Pancreas (tissue), 10 donors: ENCODE measurements around the gene MRTO4. TPM values are rescaled to one million over a fixed set of nuclear protein-coding genes. Genes with fewer than 3 reads are reported as not detected.
"Not testable (repeated sequence)": the region's sequence is repeated elsewhere in the genome, so short reads cannot be mapped to it uniquely, and the experiment has no call there.

Experiments
- ATAC-seq, 4 donors: fragments of 200-7000 bp; cut with Tn5 transposase; one replicate each; pipeline versions ENCODE4 v1.8.0 to v1.9.1; 2020; ENCODE audit warnings: mild to moderate bottlenecking in 4 of 4, moderate library complexity in 4 of 4
- DNase-seq, 6 donors: peaks; one replicate each; pipeline ENCODE4 v3.0.0-alpha.2; 2020
- FAIRE-seq: peaks from 2 replicates; lab custom pipeline; 2012; peaks lifted over from hg19 to GRCh38; lab: Jason Lieb, UNC
- H3K27ac ChIP-seq, 4 donors: fragments of 200-600 bp; sonication (generic); 1 replicate in 3 of 4; 2 replicates in 1 of 4; pipeline versions ENCODE4 v1.5.0 to v1.8.0; 2020
- H3K27me3 ChIP-seq, 4 donors: fragments of 200-600 bp; one replicate each; pipeline ENCODE4 v1.8.0; 2021
- H3K36me3 ChIP-seq, 3 donors: fragments of 200-600 bp; sonication (generic) in 1 of 3; one replicate each; pipeline versions ENCODE4 v1.5.0 to v1.8.0; 2020 to 2021
- H3K4me1 ChIP-seq, 3 donors: fragments of 200-600 bp; one replicate each; pipeline ENCODE4 v1.8.0; 2021
- H3K4me3 ChIP-seq, 4 donors: fragments of 200-600 bp; sonication (generic) in 2 of 4; one replicate each; pipeline versions ENCODE4 v1.5.0 to v1.8.0; 2020 to 2021
- H3K9me3 ChIP-seq, 4 donors: fragments of 200-600 bp; one replicate each; pipeline ENCODE4 v1.8.0; 2021
- WGBS, 2 donors: extraction: QIAGEN DNeasy Blood & Tissue Kit; methylation state at CpG; one replicate each; pipeline ENCODE4 v1.1.7; 2013; 5-methylcytosine and 5-hydroxymethylcytosine counted together
- intact Hi-C, 3 donors: fragments of 100-400 bp; cut with DNase I; formaldehyde crosslinking; loops; one replicate each; pipeline versions ENCODE4 v1.11.1 to v1.14.2; 2022
- polyA plus RNA-seq, 2 donors: library from polyadenylated mRNA; stranded (reverse); fragments of 200-250 nt; gene quantifications; one replicate each; pipeline ENCODE4 v1.2.3, GENCODE V29; 2013
- total RNA-seq, 6 donors: library from RNA; stranded (reverse); fragmentation: NEBNext Ultra II Directional in 4 of 6; extraction: Animal tissue kit (Norgen Biotek cat#: 25700) in 4 of 6; gene quantifications; one replicate each; pipeline versions ENCODE4 v1.2.1 to v1.2.4, GENCODE V29; 2021 to 2023
- TF ChIP-seq, protein P1 (sequence below), 4 donors: fragments of 200-600 bp; sonication (generic) in 3 of 4; IDR thresholded peaks; one replicate each; pipeline versions ENCODE4 v1.5.0 to v1.8.0; 2021; ENCODE audit warnings: antibody characterized with exemption in 4 of 4
- donor health status: healthy with polysubstance abuse.
- donor health status: DM: no; HTN: no; CAD: no; lungs with moderate emphysema.
- donor health status: DM: no; HTN: no; CAD: no.
- donor health status: control.
- donor health status: control.
- donor health status: Bipolar disorder and iron deficiency.
- donor health status: DM: yes; HTN: yes; CAD: no.
- donor health status: DM: no; HTN: no; CAD: no.
- donor health status: DM: no; HTN: no; CAD: no.
- donor health status: DM: yes; HTN: yes; CAD: no.

Gene MRTO4
- total and polyA plus RNA-seq, 8 donors = 12.2 to 40.9 (median 17.1) TPM

DNA sequence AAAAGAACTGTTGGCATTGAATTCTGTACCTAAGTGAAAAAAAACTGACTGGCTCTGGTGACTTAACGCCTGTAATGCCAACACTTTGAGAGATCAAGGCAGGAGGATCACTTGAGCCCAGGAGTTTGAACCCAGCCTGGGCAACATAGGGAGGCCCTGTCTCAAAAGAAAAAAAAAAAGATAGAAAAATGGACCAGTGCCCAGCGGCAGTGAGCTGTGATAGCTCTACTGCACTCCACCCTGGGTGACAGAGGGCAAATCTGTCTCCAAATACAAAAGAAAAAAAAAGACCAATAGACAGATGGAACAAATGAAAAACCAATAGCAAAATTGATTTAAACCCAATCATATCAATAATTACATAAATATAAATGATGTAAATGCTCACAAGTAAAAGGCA is 37.6 kb downstream of the MRTO4 start:
- intact Hi-C loops = no loop called here
- DNase-seq (no peak), FAIRE-seq (no peak), ATAC-seq (peak in 2 of 4 donors; percentile 11 to 13)
- H3K4me3 ChIP-seq = peak overlapping the region in 2 of 4 donors; percentile 49 to 51
- peaks cover 0 to 8% (median 6%) of the 10 kb centered on the region in 3 donors for H3K4me1 ChIP-seq
- no peaks in the 10 kb centered on the region for H3K9me3 ChIP-seq
- WGBS, 2 donors = 9 to 15% methylated on average over 2 of the region's 2 CpGs
- peak overlapping the region in 3 of 4 donors; percentile 19 to 91 (median 88) for H3K27ac ChIP-seq
- peaks cover 0 to 2% (median 0%) of the 10 kb centered on the region in 3 donors for H3K36me3 ChIP-seq
- no peaks in the 10 kb centered on the region for H3K27me3 ChIP-seq
- TF ChIP-seq, protein P1, sequence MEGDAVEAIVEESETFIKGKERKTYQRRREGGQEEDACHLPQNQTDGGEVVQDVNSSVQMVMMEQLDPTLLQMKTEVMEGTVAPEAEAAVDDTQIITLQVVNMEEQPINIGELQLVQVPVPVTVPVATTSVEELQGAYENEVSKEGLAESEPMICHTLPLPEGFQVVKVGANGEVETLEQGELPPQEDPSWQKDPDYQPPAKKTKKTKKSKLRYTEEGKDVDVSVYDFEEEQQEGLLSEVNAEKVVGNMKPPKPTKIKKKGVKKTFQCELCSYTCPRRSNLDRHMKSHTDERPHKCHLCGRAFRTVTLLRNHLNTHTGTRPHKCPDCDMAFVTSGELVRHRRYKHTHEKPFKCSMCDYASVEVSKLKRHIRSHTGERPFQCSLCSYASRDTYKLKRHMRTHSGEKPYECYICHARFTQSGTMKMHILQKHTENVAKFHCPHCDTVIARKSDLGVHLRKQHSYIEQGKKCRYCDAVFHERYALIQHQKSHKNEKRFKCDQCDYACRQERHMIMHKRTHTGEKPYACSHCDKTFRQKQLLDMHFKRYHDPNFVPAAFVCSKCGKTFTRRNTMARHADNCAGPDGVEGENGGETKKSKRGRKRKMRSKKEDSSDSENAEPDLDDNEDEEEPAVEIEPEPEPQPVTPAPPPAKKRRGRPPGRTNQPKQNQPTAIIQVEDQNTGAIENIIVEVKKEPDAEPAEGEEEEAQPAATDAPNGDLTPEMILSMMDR (IDR thresholded peaks at IDR 0.05) = no peak

DNA sequence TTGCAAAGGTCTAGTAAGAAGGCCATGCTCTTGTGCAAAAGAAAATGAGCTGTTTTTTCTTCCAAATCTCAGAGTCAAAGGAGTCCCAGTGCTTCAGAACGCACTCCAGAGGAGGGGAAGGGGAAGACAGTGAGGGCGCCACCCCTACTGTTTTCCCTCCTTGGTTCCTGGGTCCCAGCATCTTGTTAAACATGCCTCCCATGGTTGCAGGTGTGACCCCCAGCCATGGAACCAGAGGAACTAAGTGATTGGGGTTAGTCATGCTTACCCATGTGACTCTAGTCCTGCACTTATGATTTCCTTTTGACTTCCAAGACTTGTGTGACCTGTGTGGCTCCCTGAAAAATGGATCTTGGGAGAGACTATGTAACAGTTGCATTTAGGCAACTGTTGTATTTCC is 43.0 kb downstream of the MRTO4 start:
- no peak for DNase-seq
- TF ChIP-seq, protein P1 (IDR thresholded peaks at IDR 0.05) = no peak
- Histone ChIP-seq H3K4me3 (no peak overlapping the region), H3K9me3 (no peaks in the 10 kb centered on the region), H3K4me1 (no peaks in the 10 kb centered on the region), H3K27ac (no peak overlapping the region), H3K36me3 (no peaks in the 10 kb centered on the region), H3K27me3 (no peaks in the 10 kb centered on the region)
- no peak for FAIRE-seq
- intact Hi-C loops = no loop called here
- 95 to 97% methylated on average over 2 of the region's 2 CpGs for WGBS, 2 donors
- no peak for ATAC-seq

DNA sequence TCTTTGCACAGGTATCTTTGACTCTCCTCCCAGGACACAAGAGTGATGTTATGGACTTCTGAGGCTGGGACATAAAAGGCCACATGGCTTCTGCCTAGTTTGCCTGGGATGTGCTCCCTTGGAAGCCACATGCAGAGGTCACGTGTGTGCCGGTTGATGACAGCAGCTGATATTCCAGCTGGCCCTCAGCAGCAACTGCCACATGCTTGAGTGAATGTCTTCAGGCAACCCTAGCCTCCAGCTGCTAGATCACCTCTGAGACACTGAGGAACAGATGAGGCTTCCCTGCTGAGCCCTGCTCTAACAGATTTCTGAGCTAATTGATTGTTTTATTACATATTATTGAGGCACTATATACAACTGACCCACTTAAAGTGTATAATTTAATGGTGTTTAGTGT is 48.6 kb downstream of the MRTO4 start:
- Histone ChIP-seq H3K9me3 (no peaks in the 10 kb centered on the region), H3K4me1 (no peaks in the 10 kb centered on the region), H3K27ac (no peak overlapping the region), H3K36me3 (peaks cover 0 to 23% (median 6%) of the 10 kb centered on the region in 3 donors), H3K27me3 (no peaks in the 10 kb centered on the region), H3K4me3 (no peak overlapping the region)
- intact Hi-C loops = no loop called here
- FAIRE-seq (no peak), ATAC-seq (no peak), DNase-seq (no peak)
- TF ChIP-seq, protein P1 (IDR thresholded peaks at IDR 0.05) = no peak
- WGBS, 2 donors = 94 to 99% methylated on average over 2 of the region's 2 CpGs

DNA sequence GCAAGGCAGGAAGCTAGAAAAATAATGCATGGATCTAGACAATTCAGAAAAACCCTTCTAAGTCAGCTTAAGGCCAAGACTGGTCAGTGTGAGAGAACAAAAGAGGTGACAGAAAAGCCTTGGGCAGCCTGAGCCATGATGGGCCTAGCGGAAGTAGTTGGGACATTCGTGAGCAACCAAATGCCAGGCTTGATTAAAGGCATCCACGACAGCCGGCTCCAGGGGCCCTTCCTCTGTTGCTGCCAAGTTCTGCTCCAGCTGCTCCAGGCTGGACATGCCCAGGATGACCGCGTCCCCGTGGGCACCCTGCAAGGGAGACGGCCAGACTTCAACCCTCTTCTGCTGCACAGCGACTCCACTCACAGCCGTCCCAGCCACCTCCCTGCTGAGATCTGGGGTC is 52.5 kb downstream of the MRTO4 start:
- DNase-seq, H3K27ac ChIP-seq, intact Hi-C loops, FAIRE-seq, ATAC-seq, H3K4me1 ChIP-seq, H3K27me3 ChIP-seq, H3K4me3 ChIP-seq, H3K9me3 ChIP-seq: not testable (repeated sequence)
- WGBS, 2 donors = 95% methylated on average over 9 to 10 of the region's 10 CpGs
- H3K36me3 ChIP-seq = peaks cover 0 to 42% (median 10%) of the 10 kb centered on the region in 3 donors

DNA sequence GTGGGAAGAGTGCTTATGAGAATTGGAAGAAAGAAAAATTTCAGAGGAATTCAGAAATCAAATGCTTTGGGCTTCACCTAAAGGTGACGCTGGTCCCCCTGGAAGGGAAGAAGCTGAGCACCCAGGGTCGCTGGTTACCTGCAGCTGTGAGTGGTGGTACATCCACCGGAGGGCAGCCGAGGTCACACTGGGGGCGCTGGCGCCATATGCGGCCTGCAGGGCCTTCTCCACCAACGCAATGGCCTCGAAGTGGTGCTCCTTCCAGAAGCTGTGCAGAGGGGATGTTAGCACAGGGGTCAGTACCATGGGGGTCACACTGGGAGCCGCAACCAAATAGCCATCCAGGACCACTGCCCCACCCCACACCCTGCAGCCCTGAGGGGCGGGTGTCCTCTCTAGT is 54.3 kb downstream of the MRTO4 start:
- Histone ChIP-seq H3K4me3 (no peak overlapping the region), H3K4me1 (peaks cover 0 to 4% (median 3%) of the 10 kb centered on the region in 3 donors), H3K9me3 (no peaks in the 10 kb centered on the region), H3K27ac (no peak overlapping the region), H3K27me3 (no peaks in the 10 kb centered on the region), H3K36me3 (peaks cover 0 to 42% (median 10%) of the 10 kb centered on the region in 3 donors)
- ATAC-seq (no peak), DNase-seq (no peak), FAIRE-seq (no peak)
- intact Hi-C loops = no loop called here
- TF ChIP-seq, protein P1 (IDR thresholded peaks at IDR 0.05) = no peak
- 86 to 94% methylated on average over 11 of the region's 11 CpGs for WGBS, 2 donors
